ENCODE data around the gene KIF21B.
A peak's percentile ranks its signal among the peaks of the same experiment; 100 is the strongest.

Gene KIF21B

GRCh38 chr1:200972985-200973742 is 50.4 kb downstream of the KIF21B start:
- DNase-seq, result no peak
- no peaks in the 10 kb centered on the region for H3K36me3 ChIP-seq (replicated peaks)
- H3K27ac ChIP-seq, result no peak overlapping the region
- TF ChIP-seq, protein P1, sequence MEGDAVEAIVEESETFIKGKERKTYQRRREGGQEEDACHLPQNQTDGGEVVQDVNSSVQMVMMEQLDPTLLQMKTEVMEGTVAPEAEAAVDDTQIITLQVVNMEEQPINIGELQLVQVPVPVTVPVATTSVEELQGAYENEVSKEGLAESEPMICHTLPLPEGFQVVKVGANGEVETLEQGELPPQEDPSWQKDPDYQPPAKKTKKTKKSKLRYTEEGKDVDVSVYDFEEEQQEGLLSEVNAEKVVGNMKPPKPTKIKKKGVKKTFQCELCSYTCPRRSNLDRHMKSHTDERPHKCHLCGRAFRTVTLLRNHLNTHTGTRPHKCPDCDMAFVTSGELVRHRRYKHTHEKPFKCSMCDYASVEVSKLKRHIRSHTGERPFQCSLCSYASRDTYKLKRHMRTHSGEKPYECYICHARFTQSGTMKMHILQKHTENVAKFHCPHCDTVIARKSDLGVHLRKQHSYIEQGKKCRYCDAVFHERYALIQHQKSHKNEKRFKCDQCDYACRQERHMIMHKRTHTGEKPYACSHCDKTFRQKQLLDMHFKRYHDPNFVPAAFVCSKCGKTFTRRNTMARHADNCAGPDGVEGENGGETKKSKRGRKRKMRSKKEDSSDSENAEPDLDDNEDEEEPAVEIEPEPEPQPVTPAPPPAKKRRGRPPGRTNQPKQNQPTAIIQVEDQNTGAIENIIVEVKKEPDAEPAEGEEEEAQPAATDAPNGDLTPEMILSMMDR (IDR thresholded peaks at IDR 0.05; ENCODE audit: low read depth, low read length, missing control alignments), result no peak
- H3K27me3 ChIP-seq (replicated peaks), result no peaks in the 10 kb centered on the region
- in situ Hi-C loops (cut with HindIII; ENCODE audit: low pct_ligation_motif_present, low sequenced_read_pairs), result no loop called here
- no peak overlapping the region for H3K4me3 ChIP-seq (ENCODE audit: low read depth, low read length)

DNA sequence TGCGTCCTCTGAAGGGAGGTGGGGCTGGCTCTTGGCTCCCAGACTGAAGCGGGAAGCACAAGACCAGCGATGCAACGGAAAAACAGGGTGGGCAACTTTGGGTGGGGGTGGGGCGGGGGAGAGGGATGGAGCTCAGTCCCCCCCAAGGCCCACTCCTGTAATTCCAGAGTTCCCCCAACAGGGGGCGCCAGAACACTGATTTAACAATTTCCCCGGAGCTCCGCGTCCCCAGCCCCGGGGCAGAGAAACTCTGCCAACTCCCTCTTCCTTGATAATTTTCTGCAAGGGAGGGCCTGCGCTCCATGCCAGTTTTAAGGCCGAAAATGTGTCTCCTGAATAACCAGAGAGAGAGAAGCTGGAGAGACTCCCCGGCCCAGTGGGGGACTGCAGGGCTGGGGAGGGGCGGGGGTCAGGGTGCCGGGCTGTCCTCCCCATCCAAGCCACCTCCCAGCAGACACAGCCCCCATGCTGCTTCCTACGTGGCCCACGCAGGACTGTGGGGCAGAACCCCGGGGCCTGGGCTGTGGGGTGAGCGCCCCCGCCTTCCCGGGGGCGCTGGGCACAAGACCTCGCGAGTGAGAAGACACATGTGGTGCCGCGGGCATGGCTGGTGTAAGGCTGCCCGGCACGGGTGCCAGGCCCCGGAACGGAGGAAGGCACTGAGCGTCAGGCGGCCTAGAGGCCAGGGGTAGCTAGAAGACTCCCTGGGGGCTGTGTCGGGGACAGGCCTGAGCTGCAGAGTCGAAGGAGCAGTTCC is 51.4 kb downstream of the KIF21B start:
- H3K36me3 ChIP-seq (replicated peaks), result no peaks in the 10 kb centered on the region

GRCh38 chr1:200971428-200971903 is 52.0 kb downstream of the KIF21B start:
- Histone ChIP-seq H3K4me3 (ENCODE audit: low read depth, low read length) (no peak overlapping the region), H3K27me3 (replicated peaks) (no peaks in the 10 kb centered on the region), H3K36me3 (replicated peaks) (no peaks in the 10 kb centered on the region), H3K27ac (no peak overlapping the region)
- in situ Hi-C loops (cut with HindIII; ENCODE audit: low pct_ligation_motif_present, low sequenced_read_pairs), result no loop called here
- TF ChIP-seq, protein P1 (IDR thresholded peaks at IDR 0.05; ENCODE audit: low read depth, low read length, missing control alignments), result no peak
- no peak for DNase-seq

More for the DNA sequence above, 51.4 kb downstream of the KIF21B start:
- no peak overlapping the region for H3K4me3 ChIP-seq (ENCODE audit: low read depth, low read length)
- no peaks in the 10 kb centered on the region for H3K27me3 ChIP-seq (replicated peaks)
- H3K27ac ChIP-seq, result no peak overlapping the region
- DNase-seq, result peak; percentile 38
- TF ChIP-seq, protein P1 (IDR thresholded peaks at IDR 0.05; ENCODE audit: low read depth, low read length, missing control alignments), result peak; percentile 73
- in situ Hi-C loops (cut with HindIII; ENCODE audit: low pct_ligation_motif_present, low sequenced_read_pairs), result no loop called here

DNA sequence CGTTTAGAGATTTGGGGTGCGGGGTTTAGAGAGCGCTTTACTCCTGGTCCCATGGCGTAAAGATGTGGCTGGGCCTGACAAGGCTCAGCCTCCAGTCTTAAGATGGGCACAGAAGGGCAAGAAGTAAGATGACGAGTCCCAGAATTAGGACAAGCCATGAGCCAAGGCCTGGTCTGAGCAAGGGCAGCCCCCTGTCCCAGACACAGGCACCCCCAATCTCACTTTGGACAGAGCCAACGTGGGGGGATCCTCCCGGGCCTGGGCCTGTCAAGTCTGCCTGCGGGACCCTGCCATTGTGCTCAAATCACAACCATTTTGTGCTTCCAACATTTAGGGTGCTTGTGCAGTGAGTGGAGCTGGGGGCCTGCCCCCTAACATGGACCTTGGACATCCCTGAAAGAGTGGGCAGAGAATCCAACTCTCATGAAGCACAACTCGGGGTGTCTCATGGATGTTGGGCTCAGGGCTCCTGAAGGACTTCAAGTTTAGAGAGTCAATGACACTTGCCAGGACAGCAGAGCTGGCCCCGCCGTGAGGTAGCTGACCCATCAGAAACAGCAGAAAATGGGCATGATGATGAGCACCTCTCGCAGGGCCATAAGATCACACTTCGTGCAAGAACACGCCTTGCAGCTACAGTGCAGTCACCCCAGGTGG is 52.6 kb downstream of the KIF21B start:
- Histone ChIP-seq H3K36me3 (replicated peaks) (no peaks in the 10 kb centered on the region), H3K27ac (no peak overlapping the region), H3K27me3 (replicated peaks) (no peaks in the 10 kb centered on the region), H3K4me3 (ENCODE audit: low read depth, low read length) (no peak overlapping the region)
- in situ Hi-C loops (cut with HindIII; ENCODE audit: low pct_ligation_motif_present, low sequenced_read_pairs), result no loop called here
- TF ChIP-seq, protein P1 (IDR thresholded peaks at IDR 0.05; ENCODE audit: low read depth, low read length, missing control alignments), result no peak
- DNase-seq, result no peak

- H3K27me3 ChIP-seq (replicated peaks), result no peaks in the 10 kb centered on the region
- no peak for DNase-seq
- no peak overlapping the region for H3K27ac ChIP-seq
- TF ChIP-seq, protein P1 (IDR thresholded peaks at IDR 0.05; ENCODE audit: low read depth, low read length, missing control alignments), result no peak
- H3K4me3 ChIP-seq (ENCODE audit: low read depth, low read length), result no peak overlapping the region
- in situ Hi-C loops (cut with HindIII; ENCODE audit: low pct_ligation_motif_present, low sequenced_read_pairs), result no loop called here
- no peaks in the 10 kb centered on the region for H3K36me3 ChIP-seq (replicated peaks)
These were observed 53.6 kb downstream of the KIF21B start for GRCh38 chr1:200969726-200970561.
